ENCODE results near the gene PNKD. TPM values are rescaled to one million over a fixed set of nuclear protein-coding genes. Genes with fewer than 3 reads are reported as not detected.

Gene PNKD
- total and polyA plus RNA-seq, 2 donors from 2014 or later = 90.6 to 244 TPM

GRCh38 chr2:218230882-218231281 lies 39.4 kb upstream of the PNKD start:
- peaks cover 0 to 18% (median 12%) of the 10 kb centered on the region in 3 donors for H3K4me1 ChIP-seq (ENCODE audit: control insufficient read depth in 2 of 3, insufficient read depth in 2 of 3, low read depth in 1 of 3, low read length in 3 of 3)
- no peak overlapping the region for H3K4me3 ChIP-seq (ENCODE audit: low read length in 3 of 3)
- intact Hi-C loops (cut with DNase I) = no loop called here
- peak; percentile 3 for TF ChIP-seq CTCF (IDR thresholded peaks at IDR 0.05; ENCODE audit: borderline replicate concordance, extremely low read depth, insufficient read depth)
- H3K36me3 ChIP-seq (ENCODE audit: control insufficient read depth in 2 of 3, insufficient read depth in 3 of 3, low read length in 3 of 3) = peaks cover 7 to 43% (median 18%) of the 10 kb centered on the region in 3 donors
- H3K9me3 ChIP-seq (ENCODE audit: control insufficient read depth in 2 of 3, insufficient read depth in 1 of 3, low read length in 3 of 3) = no peaks in the 10 kb centered on the region
- H3K27ac ChIP-seq (ENCODE audit: low read depth in 2 of 2, low read length in 2 of 2) = no peak overlapping the region
- DNase-seq (peak in 2 of 5 donors; percentile 16 to 47), FAIRE-seq (no peak)
- H3K9ac ChIP-seq (ENCODE audit: low read length in 3 of 3) = no peak overlapping the region
- H3K27me3 ChIP-seq (ENCODE audit: control insufficient read depth, insufficient read depth, low read length) = no peaks in the 10 kb centered on the region

- Histone ChIP-seq H3K27ac (ENCODE audit: low read depth in 2 of 2, low read length in 2 of 2) (no peak overlapping the region), H3K4me1 (ENCODE audit: control insufficient read depth in 2 of 3, insufficient read depth in 2 of 3, low read depth in 1 of 3, low read length in 3 of 3) (peaks cover 0 to 16% (median 12%) of the 10 kb centered on the region in 3 donors), H3K9me3 (ENCODE audit: control insufficient read depth in 2 of 3, insufficient read depth in 1 of 3, low read length in 3 of 3) (no peaks in the 10 kb centered on the region), H3K4me3 (ENCODE audit: low read length in 3 of 3) (no peak overlapping the region), H3K36me3 (ENCODE audit: control insufficient read depth in 2 of 3, insufficient read depth in 3 of 3, low read length in 3 of 3) (peaks cover 5 to 46% (median 13%) of the 10 kb centered on the region in 3 donors), H3K27me3 (ENCODE audit: control insufficient read depth, insufficient read depth, low read length) (no peaks in the 10 kb centered on the region), H3K9ac (ENCODE audit: low read length in 3 of 3) (no peak overlapping the region)
- no peak for DNase-seq
- FAIRE-seq = no peak
- no peak for TF ChIP-seq CTCF (IDR thresholded peaks at IDR 0.05; ENCODE audit: borderline replicate concordance, extremely low read depth, insufficient read depth)
- intact Hi-C loops (cut with DNase I) = no loop called here
Measured at GRCh38 chr2:218233543-218233942, 36.8 kb upstream of the PNKD start.

GRCh38 chr2:218234521-218234920 lies 35.8 kb upstream of the PNKD start:
- FAIRE-seq (no peak), DNase-seq (no peak)
- no peak overlapping the region for H3K27ac ChIP-seq (ENCODE audit: low read depth in 2 of 2, low read length in 2 of 2)
- peaks cover 7 to 52% (median 17%) of the 10 kb centered on the region in 3 donors for H3K36me3 ChIP-seq (ENCODE audit: control insufficient read depth in 2 of 3, insufficient read depth in 3 of 3, low read length in 3 of 3)
- H3K4me3 ChIP-seq (ENCODE audit: low read length in 3 of 3) = no peak overlapping the region
- H3K9me3 ChIP-seq (ENCODE audit: control insufficient read depth in 2 of 3, insufficient read depth in 1 of 3, low read length in 3 of 3) = no peaks in the 10 kb centered on the region
- no peak for TF ChIP-seq CTCF (IDR thresholded peaks at IDR 0.05; ENCODE audit: borderline replicate concordance, extremely low read depth, insufficient read depth)
- peaks cover 0 to 12% (median 10%) of the 10 kb centered on the region in 3 donors for H3K4me1 ChIP-seq (ENCODE audit: control insufficient read depth in 2 of 3, insufficient read depth in 2 of 3, low read depth in 1 of 3, low read length in 3 of 3)
- intact Hi-C loops (cut with DNase I) = no loop called here
- no peak overlapping the region for H3K9ac ChIP-seq (ENCODE audit: low read length in 3 of 3)
- H3K27me3 ChIP-seq (ENCODE audit: control insufficient read depth, insufficient read depth, low read length) = no peaks in the 10 kb centered on the region

- intact Hi-C loops (cut with DNase I) = no loop called here
- Histone ChIP-seq H3K9ac (ENCODE audit: low read length in 3 of 3) (no peak overlapping the region), H3K27me3 (ENCODE audit: control insufficient read depth, insufficient read depth, low read length) (no peaks in the 10 kb centered on the region), H3K4me3 (ENCODE audit: low read length in 3 of 3) (no peak overlapping the region), H3K9me3 (ENCODE audit: control insufficient read depth in 2 of 3, insufficient read depth in 1 of 3, low read length in 3 of 3) (no peaks in the 10 kb centered on the region), H3K27ac (ENCODE audit: low read depth in 2 of 2, low read length in 2 of 2) (no peak overlapping the region), H3K4me1 (ENCODE audit: control insufficient read depth in 2 of 3, insufficient read depth in 2 of 3, low read depth in 1 of 3, low read length in 3 of 3) (peaks cover 0 to 12% (median 8%) of the 10 kb centered on the region in 3 donors), H3K36me3 (ENCODE audit: control insufficient read depth in 2 of 3, insufficient read depth in 3 of 3, low read length in 3 of 3) (peaks cover 7 to 55% (median 17%) of the 10 kb centered on the region in 3 donors)
- no peak for TF ChIP-seq CTCF (IDR thresholded peaks at IDR 0.05; ENCODE audit: borderline replicate concordance, extremely low read depth, insufficient read depth)
- FAIRE-seq (no peak), DNase-seq (no peak)
Measured at GRCh38 chr2:218235017-218235416, 35.3 kb upstream of the PNKD start.

Data from kidney (tissue), 14 donors.